Stimulated activated CD8-positive, alpha-beta memory T cell treated with anti-CD3 and anti-CD28 coated beads, Interleukin-15, amount 100 ng/mL, for 24 hours (primary cell): ENCODE data around the gene TMSB4X.
"Not testable (repeated sequence)": the region's sequence is repeated elsewhere in the genome, so short reads cannot be mapped to it uniquely, and the experiment has no call there.

Source experiments
- DNase-seq: peaks from one replicate; pipeline ENCODE4 v3.0.0-alpha.2; 2020; ENCODE audit warnings: low read depth

The TMSB4X gene

GRCh38 chrX:12955882-12956703 lies 18.8 kb upstream of the TMSB4X start:
- no peak for DNase-seq

GRCh38 chrX:12956704-12957534 lies 18.0 kb upstream of the TMSB4X start:
- no peak for DNase-seq

GRCh38 chrX:12958059-12958458 lies 16.9 kb upstream of the TMSB4X start:
- DNase-seq: no peak

GRCh38 chrX:12958461-12958860 lies 16.4 kb upstream of the TMSB4X start:
- no peak for DNase-seq

- no peak for DNase-seq
These were observed 13.7 kb upstream of the TMSB4X start for GRCh38 chrX:12961196-12961718.

GRCh38 chrX:12962041-12962504 lies 12.8 kb upstream of the TMSB4X start:
- DNase-seq: no peak

- not testable (repeated sequence) for DNase-seq
These were observed 11.6 kb upstream of the TMSB4X start for GRCh38 chrX:12963210-12963850.

- no peak for DNase-seq
These were observed 9.6 kb upstream of the TMSB4X start for GRCh38 chrX:12965131-12965940.

- no peak for DNase-seq
These were observed 8.8 kb upstream of the TMSB4X start for GRCh38 chrX:12966151-12966550.

GRCh38 chrX:12967711-12968465 lies 7.0 kb upstream of the TMSB4X start:
- no peak for DNase-seq

- DNase-seq: no peak
These were observed 4.2 kb upstream of the TMSB4X start for GRCh38 chrX:12970691-12971202.

- no peak for DNase-seq
These were observed 3.5 kb upstream of the TMSB4X start for GRCh38 chrX:12971282-12972003.

GRCh38 chrX:12972243-12972642 lies 2.7 kb upstream of the TMSB4X start:
- DNase-seq: no peak

- DNase-seq: no peak
These were observed 1.9 kb upstream of the TMSB4X start for GRCh38 chrX:12972878-12973560.

- no peak for DNase-seq
These were observed 1.2 kb upstream of the TMSB4X start for GRCh38 chrX:12973561-12974304.

- DNase-seq: no peak
These were observed 560 bp upstream of the TMSB4X start for GRCh38 chrX:12974305-12974795.

- DNase-seq: no peak
These were observed 708 bp downstream of the TMSB4X start for GRCh38 chrX:12975670-12975965.

- no peak for DNase-seq
These were observed 1.2 kb downstream of the TMSB4X start for GRCh38 chrX:12975991-12976558.
